H1 (cell line): ENCODE measurements around the gene UBE2D2. TPM values are rescaled to one million over a fixed set of nuclear protein-coding genes. Genes with fewer than 3 reads are reported as not detected.

Experiments
- CEBPB ChIP-seq: IDR thresholded peaks from 2 replicates; pipeline ENCODE4 v1.6.1; 2012; ENCODE audit warnings: low read depth, low read length
- EGR1 ChIP-seq: IDR thresholded peaks from 2 replicates; pipeline ENCODE4 v1.6.1; 2011; ENCODE audit warnings: low read depth, low read length, borderline replicate concordance
- KDM5A ChIP-seq: fragments of 200-600 bp; IDR thresholded peaks from 2 replicates; pipeline ENCODE4 v1.7.1; 2012; ENCODE audit warnings: mild to moderate bottlenecking, low read length, inconsistent platforms, mixed read lengths
- RAD21 ChIP-seq, 2 experiments: IDR thresholded peaks in 1 of 2; conservative IDR thresholded peaks in 1 of 2; 2 replicates each; pipeline ENCODE4 v1.6.1; 2011; ENCODE audit warnings: low read depth in 2 of 2, low read length in 2 of 2, improper control_type of control experiment in 1 of 2, inconsistent platforms in 1 of 2, mild to moderate bottlenecking in 1 of 2, moderate library complexity in 1 of 2
- YY1 ChIP-seq: IDR thresholded peaks from 2 replicates; pipeline ENCODE4 v1.6.1; 2011; ENCODE audit warnings: low read depth, mild to moderate bottlenecking, low read length
- polyA plus RNA-seq, 7 experiments: library from polyadenylated mRNA; depleted of rRNA in 3 of 7; stranded (reverse) in 5 of 7; unstranded in 2 of 7; fragments of >200 nt in 5 of 7; fragments of 200-250 nt in 2 of 7; gene quantifications; 1 replicate in 5 of 7; 2 replicates in 1 of 7; 4 replicates in 1 of 7; pipeline versions ENCODE4 v1.2.1 to v1.2.3, GENCODE V29; 2011 to 2013; ENCODE audit warnings: missing spikeins in 2 of 7, mixed read lengths in 2 of 7
- total RNA-seq: library from RNA; stranded (reverse); fragmentation: NEBNext Ultra II Directional; extraction: Animal tissue kit (Norgen Biotek cat#: 25700); gene quantifications from 2 replicates; pipeline ENCODE4 v1.2.1, GENCODE V29; 2021
- TF ChIP-seq, protein P1 (sequence below): IDR thresholded peaks from 2 replicates; pipeline ENCODE4 v1.6.1; 2012; ENCODE audit warnings: inconsistent platforms

UBE2D2 gene
- total and polyA plus RNA-seq, 2 of the 8 experiments (the other 6 are each of a cell fraction or from before 2014, with no cell fraction given): 66.9 to 203 TPM

DNA sequence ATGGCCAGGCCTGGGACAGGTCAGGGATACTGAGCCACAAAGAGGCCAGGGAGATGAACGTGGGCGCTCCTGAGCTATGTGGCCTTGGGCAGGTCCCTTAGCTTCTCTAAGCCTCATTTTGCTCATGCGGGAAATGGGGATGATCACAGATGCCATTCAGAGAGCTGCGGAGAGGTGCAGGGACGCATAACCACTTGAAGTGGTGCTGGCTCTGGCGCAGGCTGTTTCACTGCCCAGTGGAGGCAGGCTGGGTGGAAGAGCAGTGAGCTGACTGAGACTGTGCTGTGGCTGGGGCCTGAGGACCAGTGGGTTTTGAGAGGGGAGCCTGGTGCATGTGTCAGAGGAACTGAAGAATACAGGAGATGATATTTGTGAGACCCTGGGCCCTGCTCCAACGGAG lies 105.4 kb downstream of the UBE2D2 start (continued):
- TF ChIP-seq CEBPB (no peak), EGR1 (no peak), YY1 (no peak), RAD21 (IDR thresholded peaks at IDR 0.05 in 1 of 2, conservative IDR thresholded peaks at IDR 0.05 in 1 of 2; ENCODE audit: low read depth in 2 of 2, low read length in 2 of 2) (no peak), KDM5A (no peak)
- TF ChIP-seq, protein P1, sequence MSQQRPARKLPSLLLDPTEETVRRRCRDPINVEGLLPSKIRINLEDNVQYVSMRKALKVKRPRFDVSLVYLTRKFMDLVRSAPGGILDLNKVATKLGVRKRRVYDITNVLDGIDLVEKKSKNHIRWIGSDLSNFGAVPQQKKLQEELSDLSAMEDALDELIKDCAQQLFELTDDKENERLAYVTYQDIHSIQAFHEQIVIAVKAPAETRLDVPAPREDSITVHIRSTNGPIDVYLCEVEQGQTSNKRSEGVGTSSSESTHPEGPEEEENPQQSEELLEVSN: no peak
